CD4-positive, alpha-beta T cell treated with Interleukin-21 for 1 hour (primary cell): ENCODE data around the gene CRIP2.

ENCODE experiments used
- DNase-seq: peaks from one replicate; pipeline ENCODE4 v3.0.0-alpha.2; 2020

Gene CRIP2

DNA sequence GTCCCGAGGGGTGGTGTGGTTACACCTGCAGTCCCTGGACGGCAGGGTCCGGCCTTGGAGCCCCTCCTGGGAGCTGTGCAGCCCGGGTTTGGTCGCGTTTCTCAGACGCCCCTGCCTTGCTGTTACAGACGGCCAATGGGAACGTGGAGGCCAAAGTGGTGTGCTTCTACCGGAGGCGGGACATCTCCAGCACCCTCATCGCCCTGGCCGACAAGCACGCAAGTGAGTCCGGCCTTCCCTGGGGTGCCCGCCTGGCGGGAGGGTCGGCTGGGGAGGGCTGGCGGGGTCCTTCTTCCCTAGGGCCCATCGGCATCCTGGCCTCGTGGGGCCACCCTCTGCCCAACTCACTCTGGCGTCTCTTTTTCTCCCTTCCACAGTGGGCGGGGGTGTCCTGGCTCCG is 29.3 kb upstream of the CRIP2 start:
- DNase-seq: no peak

GRCh38 chr14:105445901-105446845 is 28.4 kb upstream of the CRIP2 start:
- no peak for DNase-seq

- no peak for DNase-seq
These were observed 27.6 kb upstream of the CRIP2 start for GRCh38 chr14:105446971-105447370.

GRCh38 chr14:105447651-105448640 is 26.7 kb upstream of the CRIP2 start:
- DNase-seq: no peak

DNA sequence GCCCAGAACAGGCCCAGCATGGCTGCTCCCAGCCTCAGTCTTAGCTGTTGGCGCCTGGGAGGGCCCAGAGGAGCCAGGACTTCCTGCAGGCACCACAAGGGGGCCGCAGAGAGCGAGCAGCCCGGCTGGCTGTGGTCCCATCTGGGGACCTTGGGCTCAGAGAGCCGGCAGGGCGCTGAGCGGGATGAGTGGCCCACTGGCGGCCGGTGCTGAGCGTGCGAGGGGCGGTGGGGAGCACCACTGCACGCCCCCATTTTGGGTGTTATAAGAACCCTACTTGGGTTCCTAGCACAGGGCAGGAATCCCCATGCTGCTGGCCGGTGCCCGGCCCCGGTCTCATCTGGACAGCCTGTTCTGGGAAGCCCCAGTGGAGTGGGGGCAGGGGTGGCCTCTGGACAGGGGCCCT is 25.9 kb upstream of the CRIP2 start:
- DNase-seq: peak; percentile 77

- no peak for DNase-seq
These were observed 25.1 kb upstream of the CRIP2 start for GRCh38 chr14:105449276-105450122.

GRCh38 chr14:105450123-105450505 is 24.5 kb upstream of the CRIP2 start:
- DNase-seq: no peak

DNA sequence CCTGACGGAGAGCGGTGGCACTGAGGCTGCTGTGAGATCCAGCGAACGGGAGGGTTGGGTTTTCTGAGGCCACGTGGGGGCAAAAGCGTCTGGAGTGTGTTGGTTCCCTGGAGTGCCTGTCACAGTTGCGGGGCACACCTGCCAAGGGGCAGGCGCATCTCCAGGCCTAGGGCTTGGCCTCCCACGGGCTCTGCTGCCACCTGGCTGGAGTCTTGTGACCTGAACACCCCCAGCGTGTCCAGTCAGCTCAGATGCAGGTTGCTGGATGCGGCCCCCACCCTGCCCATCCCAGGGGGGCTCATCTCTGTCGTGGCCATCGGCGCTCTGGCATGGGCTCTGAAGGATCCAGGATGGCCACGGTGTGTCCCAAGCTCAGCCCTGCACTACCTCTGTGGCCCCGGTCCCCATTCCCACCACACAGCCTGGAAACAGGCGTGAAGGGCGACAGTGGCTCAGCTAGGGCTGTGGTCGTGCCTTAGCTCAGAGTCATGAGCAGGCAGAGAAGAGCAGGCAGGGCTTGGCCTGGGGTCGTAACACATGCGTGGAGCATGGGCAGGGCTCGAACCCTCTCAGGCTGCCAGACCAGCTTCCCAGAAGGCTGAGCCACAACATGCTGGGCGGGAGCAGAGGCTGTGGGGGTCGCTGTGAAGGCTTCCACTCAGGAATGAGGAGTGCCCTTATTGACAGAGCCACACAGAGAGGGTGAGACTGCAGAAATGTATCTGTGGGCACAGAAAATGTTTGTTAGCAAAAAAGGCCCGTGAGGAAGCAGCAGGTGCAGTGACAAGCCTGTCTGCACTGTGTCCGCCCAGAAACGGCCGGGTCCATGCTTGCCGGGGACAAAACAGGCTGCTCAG is 23.5 kb upstream of the CRIP2 start:
- no peak for DNase-seq

DNA sequence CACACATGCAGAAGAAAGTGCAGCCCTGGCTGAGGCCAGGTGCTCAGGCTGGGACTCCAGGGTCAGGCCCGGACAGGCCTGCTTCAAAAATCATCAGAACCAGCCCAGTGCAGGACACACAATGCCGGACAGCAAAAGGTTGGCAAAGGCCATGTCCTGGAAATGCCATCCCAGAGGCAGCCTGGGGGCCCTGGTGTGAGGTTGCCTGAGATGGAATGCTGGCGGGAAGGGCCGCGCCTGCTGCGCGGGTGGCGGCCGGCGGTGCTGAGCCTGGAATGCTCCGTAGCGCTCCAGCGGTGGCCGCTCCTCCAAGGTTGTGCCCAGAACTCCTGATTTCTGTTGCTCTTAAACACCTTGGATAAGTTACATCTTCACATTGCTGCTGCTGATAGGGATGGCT is 21.7 kb upstream of the CRIP2 start:
- no peak for DNase-seq

DNA sequence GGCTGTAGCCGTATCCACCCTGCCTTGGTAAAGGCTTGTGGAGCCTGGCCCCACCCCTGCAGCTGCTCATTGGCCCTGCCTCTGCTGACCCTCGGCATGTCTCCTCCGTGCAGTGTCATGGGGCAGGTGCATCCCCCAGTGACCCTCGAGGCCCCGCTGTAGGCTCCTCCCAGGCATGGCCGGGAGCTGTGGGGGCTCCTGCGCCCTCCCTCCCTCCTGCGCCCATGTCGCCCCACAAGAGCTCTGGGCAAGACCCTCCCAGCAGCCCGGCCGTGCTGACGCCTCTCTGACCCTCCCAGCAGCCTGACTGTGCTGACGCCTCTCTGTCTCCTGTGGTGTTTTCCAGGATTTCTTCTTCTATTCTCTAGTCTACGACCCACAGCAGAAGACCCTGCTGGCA is 20.8 kb upstream of the CRIP2 start:
- no peak for DNase-seq

DNA sequence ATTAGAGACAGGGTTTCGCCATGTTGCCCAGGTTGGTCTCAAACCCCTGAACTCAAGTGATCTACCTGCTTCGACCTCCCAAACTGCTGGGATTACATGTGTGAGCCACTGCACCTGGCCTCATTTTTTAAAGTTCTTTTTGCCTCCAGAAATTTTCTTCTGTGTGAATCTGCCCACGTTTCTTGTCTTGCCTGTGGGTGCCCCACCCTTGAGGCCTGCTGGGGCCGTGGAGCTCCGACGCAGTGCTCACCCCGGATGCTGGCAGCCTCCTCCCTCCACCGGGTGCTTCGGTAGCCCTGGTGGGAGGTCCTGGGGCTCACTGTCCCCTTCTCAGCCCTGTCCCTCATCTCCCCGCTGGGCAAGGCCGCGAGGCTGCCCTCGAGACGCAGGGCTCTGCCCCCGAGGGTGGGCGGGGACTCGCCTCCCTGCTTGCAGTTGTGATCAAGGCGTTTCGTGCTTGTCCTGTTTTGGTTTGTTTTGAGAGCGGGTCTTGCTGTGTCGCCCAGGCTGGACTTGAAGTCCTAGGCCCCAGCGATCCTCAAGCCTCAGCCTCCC is 19.5 kb upstream of the CRIP2 start:
- DNase-seq: no peak

DNA sequence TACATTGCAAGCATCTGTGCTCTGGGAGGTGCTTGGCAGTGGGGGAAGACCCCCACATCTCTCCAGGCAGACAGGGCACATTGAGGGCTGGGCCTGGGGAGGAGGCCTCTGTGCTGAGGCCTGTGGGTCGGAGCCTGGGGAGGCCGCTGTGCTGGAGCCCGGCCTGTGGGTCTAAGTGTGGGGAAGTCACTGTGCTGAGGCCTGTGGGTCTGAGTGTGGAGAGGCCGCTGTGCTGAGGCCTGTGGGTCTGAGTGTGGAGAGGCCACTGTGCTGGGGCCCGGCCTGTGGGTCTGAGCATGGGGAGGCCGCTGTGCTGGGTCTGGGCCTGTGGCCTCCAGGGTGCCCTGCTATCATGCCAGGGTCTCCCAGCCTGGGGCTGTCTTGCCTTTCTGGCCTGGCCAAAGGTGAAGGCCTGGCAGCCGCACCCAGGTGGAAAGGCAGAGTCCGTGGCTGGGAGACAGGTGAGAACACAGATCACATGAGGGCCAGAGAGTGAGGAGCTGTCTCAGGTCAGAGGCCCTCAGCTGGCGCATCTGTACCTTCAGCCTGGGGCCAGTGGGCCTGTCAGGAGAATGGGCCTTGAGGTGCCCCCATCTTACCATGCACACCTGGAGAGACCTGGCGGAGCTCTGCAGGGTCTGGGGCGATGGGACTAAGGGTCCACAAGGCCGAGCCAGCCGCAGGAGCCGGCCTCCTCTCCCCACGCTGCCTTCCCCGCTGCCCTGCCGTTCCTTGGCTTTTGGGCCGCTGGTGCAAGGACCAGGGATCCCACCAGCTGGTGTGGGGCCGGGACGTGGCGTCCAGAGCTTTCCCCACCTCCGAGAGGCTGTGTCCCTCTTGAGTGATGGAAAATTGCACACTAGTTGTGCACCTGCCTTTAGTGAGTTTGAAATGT is 18.6 kb upstream of the CRIP2 start:
- no peak for DNase-seq

- no peak for DNase-seq
These were observed 17.6 kb upstream of the CRIP2 start for GRCh38 chr14:105456736-105457617.

DNA sequence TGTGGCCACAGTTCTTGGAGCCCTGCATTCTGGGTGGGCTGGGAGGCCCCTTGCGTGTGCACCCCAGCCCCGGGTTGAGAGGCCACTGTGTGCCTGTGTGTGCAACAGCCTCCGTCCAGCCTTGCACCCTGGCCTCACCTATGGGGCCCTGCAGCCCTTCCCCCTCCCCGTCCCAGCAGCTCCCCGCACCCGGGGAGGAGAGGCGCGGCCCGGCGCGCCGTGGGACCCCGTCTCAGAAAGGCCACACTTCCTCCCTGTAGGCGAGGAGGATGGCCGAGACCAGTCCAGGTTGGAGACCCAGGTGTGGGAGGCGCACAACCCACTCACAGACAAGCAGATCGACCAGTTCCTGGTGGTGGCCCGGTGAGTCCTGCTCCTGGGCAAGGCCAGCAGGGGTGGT is 16.6 kb upstream of the CRIP2 start:
- DNase-seq: no peak

- DNase-seq: no peak
These were observed 16.1 kb upstream of the CRIP2 start for GRCh38 chr14:105458571-105458970.

DNA sequence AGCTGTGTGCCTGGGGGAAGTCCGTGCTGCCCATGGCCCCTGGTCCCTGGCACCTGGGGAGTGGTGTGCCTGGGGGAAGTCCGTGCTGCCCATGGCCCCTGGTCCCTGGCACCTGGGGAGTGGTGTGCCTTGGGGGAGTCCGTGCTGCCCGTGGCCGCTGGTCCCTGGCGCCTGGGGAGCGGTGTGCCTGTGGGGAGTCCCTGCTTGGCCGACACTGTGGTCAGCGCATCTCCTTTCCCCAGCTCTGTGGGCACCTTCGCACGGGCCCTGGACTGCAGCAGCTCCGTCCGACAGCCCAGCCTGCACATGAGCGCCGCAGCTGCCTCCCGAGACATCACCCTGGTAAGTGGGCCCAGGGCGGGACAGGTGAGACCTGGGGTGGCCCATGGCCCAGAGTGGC is 14.5 kb upstream of the CRIP2 start:
- no peak for DNase-seq

GRCh38 chr14:105460616-105461015 is 14.0 kb upstream of the CRIP2 start:
- no peak for DNase-seq

DNA sequence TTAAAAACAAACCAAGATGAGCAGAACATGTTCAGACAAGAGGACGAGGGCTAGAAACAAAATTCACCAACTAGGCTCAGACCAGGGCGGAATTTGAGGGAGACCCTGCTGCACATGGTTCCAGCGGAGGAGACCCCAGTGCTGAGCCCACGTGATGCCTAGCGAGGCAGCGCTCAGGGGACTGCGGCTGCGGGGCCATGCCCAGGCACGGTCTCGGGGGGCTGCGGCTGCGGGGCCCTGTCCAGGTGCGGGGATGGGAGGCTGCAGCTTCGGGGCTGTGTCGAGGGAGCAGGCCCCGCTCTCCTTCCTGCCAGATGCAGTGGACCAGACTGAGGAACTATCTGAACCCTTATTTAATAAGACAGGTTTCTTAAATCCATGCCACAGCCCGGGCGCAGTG is 12.7 kb upstream of the CRIP2 start:
- no peak for DNase-seq

DNA sequence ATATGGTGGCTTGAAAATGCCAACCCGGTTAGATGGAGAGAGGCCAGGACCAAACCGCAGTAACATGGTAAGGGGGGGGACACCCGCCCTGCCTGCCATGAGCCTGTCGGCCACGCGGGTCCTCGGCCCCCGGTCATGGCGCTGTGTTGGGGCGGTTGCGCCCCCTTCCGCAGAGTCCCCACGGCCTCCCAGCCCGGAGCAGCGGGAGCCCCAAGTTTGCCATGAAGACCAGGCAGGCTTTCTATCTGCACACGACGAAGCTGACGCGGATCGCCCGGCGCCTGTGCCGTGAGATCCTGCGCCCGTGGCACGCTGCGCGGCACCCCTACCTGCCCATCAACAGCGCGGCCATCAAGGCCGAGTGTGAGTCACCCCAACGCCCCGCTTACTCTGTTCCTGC is 10.1 kb upstream of the CRIP2 start:
- no peak for DNase-seq
